HG02610 (cell line): ENCODE measurements around the gene RBM17.
"Not testable (repeated sequence)": the region's sequence is repeated elsewhere in the genome, so short reads cannot be mapped to it uniquely, and the experiment has no call there.

Experiments used
- ATAC-seq: cut with Tn5 transposase; IDR thresholded peaks from one replicate; pipeline ENCODE4 v1.9.1; 2021; ENCODE audit warnings: mild to moderate bottlenecking, moderate library complexity; ENCODE audit not compliant: unreplicated experiment

Gene RBM17

GRCh38 chr10:6088721-6089333, at the start of gene RBM17:
TSS of gene RBM17 (plus strand) at chr10:6089034. CDS start at chr10:6097066, 8,032 bp downstream.
- ATAC-seq, result peak; percentile 85

- no peak for ATAC-seq
Observed at GRCh38 chr10:6039711-6040110, 49.1 kb upstream of the RBM17 start.

DNA sequence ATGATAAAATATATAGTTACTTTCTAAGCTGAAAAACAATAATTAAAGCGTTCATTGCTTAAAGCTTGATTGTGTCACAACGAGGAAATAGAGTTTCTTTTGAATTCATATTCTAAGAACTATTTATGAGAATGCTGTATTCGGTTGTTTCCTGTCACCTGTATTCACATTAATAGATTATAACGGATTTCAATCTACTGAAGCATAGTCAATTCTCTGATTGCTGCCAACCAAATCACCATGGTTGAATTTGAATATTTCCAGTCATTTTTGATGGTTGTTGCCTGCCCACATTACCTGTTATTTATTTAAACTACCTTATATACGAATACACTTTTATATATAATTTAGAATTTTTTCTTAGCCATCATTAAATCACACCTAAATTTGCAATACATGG, 48.6 kb upstream of the RBM17 start:
- ATAC-seq, result no peak

DNA sequence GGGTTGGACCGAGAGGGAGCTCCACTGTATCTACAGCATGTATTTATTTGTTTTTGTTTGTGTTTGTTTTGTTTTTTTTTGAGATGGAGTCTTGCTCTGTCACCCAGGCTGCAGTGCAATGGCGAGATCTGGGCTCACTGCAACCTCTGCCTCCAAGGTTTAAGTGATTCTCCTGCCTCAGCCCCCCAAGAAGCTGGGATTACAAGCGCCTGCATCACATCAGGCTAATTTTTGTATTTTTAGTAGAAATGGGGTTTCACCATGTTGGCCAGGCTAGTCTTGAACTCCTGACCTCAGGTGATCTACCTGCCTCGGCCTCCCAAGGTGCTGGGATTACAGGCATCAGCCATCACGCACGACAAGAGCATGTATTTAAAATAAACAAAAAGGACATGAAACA, 45.5 kb upstream of the RBM17 start:
- ATAC-seq, result not testable (repeated sequence)

GRCh38 chr10:6044060-6044459, 44.8 kb upstream of the RBM17 start:
- no peak for ATAC-seq

DNA sequence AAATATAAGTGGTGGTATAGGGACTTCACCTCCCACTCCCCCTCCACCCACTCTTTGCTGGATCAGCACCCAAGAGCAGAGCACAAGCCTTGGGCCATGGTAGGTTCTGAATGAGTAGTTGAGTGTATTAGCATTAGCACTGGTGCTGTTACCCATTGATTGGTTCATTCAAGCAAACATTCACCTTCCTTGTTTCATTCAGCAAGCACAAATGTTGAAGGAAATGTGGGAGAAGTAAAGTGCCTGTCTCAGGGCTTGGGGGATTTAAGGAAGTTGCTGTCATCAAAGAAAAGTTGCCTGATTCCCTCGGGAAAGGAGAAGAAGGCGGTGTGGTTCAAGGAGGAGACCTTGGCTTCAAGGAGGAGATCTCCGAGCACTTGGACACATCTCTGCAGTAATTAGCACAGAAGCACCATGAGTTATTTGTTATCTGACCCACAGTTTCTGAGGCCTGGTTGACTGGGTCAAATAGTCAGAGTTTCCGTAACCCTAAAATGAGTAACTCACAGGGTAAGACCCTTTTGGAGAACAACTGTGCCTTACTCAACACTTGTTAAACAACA, 44.0 kb upstream of the RBM17 start:
- peak; percentile 54 for ATAC-seq

GRCh38 chr10:6045314-6045848, 43.5 kb upstream of the RBM17 start:
- peak; percentile 27 for ATAC-seq

- no peak for ATAC-seq
Observed at GRCh38 chr10:6045878-6046772, 42.7 kb upstream of the RBM17 start.

- no peak for ATAC-seq
Observed at GRCh38 chr10:6046773-6047611, 41.8 kb upstream of the RBM17 start.

- no peak for ATAC-seq
Observed at GRCh38 chr10:6047847-6048246, 41.0 kb upstream of the RBM17 start.

DNA sequence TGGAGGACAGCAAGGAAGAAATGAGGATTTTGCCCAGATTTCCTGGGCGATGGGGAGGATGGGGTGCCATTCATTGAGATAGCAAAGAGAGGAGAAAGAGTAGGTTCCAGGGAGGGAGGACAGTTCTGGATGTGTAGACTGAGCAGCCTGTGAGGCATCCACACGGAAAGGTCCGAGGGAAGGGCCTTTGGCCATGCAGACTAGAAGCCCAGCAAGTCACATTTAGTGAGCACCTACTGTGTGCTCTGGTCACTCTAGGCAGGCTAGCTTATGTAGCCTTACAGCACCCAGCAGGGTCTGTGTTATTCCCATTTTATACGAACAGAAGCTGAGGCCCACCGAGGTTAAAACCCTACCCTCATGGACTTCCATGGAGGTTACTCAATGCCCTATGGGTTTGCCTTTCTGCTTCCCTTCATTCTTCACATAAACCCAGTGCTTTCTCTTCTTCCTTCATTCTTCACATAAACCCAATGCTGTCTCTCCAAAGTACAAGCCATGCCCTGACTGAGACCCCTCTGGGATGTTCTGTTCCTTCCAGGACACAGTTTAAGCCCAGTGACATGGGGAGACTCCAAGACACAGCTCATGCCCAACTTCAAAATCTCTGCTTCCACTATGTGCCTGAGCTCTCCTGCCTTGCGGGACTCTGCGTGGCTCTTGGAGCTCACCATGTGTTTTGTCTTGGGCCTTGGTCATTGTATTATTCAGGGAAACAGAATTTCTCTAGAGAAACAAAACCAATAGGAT, 40.4 kb upstream of the RBM17 start:
- no peak for ATAC-seq

DNA sequence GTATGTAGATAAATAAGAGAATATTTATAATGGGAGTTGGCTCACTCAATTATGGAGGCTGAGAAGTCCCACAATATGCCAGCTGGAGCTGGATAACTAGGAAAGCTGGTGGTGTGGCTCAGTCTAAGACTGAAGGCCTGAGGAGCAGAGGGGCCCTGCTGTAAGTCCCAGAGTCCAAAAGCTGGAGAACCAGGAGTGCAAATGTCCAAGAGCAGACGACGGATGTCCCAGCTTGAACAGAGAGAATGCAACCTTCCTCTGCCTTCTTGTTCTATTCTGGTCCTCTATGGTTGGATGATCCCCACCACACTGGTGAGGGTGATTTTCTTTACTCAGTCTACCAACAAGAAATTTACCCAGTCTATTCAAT, 39.8 kb upstream of the RBM17 start:
- ATAC-seq, result no peak

DNA sequence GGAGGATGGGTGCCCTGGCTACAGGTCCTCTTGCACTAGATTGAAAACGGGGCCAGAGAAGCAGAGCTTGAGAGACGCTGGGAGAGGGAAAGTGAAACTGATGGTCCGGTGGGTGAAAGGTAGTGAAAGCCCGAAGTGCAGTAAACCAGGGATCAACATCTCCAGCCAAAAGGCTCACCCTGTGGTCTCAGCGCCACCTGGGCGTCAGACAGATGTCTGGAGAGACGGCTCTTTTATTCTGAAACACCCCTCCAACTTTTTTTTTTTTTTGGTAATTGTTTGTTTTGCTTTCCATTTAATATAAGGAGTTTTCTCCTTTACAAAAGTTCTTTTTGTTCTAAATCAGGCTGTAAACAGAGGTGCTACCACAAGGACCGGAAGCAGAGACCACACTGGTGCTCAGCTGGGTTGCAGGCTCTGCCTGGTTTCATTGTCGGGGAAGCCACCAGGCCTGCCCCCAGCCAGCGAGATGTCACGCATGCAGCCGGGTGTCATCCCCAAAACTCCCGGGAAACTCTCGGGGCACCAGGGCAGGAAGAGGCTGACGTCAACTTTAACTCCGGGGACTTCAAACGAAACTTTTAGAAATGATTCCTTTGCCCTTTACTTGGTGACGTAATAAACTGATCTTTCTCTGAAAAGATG, 37.9 kb upstream of the RBM17 start:
- peak; percentile 66 for ATAC-seq

DNA sequence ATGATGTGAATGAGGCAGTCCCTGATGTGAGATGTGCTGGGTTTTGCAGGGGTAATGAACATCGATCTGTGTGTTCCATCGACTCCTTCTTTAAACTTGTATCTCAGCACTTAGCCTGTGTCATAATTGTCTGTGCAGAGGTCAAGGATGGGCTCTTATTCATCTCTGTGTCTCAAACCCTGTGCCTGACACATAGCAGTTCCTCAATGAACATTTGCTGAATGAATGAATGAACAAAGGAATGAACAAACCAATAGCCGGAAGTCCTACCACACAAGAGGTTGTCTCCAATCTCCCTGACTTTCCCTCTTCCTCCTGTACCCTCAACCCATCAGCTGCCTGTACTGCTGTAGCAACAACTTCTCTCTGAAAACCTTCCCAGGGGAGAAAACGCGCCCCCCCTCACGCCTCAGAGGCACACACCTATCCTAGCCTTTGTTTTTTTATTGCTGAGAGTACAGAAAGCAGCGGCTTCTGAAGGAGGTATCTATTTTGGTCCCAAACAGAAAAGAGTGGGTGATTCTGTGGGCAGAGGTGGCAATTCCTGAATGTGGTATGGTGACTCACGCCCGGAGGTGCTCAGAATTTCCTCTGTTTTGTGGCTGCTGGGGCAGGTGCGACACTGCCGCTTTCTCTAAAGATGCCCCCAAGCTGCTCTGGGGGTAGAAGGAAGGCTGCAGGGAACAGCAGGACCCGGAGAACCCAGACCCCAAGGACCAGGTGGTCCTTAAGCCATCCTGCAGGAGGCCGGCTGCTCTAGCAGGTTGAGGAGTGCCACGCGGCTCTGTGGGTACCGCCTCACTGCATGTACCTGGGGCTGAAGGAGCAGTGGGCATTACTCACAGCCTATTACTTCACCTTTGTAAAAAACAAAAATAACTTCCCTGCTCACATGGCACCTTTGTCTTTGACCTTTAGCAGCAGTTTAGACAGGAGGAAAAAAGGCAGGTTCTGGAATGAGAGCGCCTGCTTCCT, 36.3 kb upstream of the RBM17 start:
- ATAC-seq, result peak; percentile 27

DNA sequence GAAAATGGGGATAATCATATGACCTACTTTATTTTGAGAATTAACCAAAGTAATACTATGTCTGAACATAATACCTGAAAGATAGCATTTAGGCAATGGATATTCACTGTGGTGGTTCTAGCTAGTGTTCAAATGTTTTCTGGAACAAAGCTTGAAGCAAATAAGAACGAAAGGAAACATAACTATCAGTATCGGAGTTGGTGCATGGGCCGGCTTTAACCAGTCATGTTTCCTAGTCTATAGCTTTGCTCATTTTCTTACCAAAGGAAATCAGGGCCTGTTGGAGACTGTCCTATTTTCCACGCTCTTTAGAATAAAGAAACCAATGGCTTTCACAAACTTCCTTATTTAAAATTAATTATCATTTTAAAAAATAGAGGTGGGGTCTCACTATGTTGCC, 35.5 kb upstream of the RBM17 start:
- no peak for ATAC-seq

DNA sequence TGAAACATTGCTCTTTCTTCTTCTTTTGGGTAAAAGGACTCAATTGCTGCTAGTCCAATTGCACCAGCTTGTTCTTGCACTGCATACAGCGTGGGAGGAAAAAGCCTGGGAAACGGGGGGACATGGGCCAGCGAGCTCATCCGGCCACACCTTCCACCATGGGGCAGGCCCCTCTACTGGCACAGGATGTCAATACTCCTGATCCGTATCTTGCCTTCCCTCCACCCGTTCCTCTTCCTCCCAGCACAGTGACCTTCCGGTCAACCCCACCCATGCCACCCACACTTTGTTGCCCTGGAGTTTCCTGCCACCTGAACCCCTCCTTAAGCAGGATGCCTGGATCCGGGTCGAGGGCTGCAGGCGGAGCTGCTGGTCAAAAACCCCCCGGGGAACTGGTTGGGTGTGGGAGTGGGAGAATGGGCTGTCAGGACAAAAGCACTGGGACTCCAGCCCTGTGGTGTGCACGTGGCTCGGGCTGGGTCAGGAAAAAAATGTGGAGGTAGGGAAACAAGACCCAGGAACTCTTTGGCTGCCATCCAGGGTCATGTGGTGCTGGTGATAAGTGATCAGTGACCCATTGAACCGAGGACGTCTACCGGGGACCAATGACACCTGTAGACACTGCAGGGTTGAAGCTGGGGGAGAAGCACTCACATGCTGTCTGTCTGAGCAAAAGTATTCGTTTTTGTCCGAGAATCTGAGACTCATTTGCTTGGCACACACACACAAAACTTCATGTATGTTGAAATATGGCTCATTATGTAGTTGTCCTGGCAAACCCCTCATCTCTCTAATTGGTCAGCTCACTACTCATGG, 34.8 kb upstream of the RBM17 start:
- no peak for ATAC-seq

DNA sequence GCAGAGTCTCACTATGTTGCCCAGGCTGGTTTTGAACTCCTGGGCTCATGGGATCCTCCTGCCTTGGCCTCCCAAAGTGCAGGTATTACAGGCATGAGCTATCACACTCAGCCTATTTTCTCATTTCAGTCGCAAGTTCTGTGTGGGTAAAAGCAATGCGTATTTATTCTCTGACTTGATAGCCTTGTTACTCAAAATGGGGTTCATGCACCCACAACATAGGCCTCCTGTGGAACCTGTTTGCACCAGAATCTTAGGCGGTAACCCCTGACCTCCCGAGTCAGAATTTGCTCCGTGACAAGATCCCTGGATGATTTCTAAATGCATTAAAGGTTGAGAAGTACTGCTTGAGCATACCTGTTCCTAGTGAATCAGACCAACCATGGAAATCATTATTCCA, 34.0 kb upstream of the RBM17 start:
- no peak for ATAC-seq

DNA sequence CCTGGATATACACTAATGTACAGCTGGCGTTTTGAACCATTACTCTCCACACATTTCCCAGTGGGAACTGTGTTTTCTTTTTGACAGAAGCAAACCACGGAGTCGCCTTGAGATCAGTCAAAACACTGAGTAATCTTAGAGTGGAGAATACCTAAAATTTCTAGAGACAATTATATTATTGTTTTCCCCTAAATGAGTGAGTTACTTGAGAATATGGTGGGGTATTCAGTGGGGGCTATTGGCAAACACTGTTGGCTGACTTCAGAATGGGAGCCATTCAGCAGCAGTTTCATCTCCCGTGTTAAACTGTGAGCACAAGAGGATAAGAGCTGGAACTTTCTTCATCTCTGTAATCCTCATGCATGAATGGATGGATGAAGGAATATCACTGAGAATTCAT, 32.9 kb upstream of the RBM17 start:
- no peak for ATAC-seq
